CD14-positive monocyte (primary cell): ENCODE data around the gene UQCC2. TPM values are rescaled to one million over a fixed set of nuclear protein-coding genes. Genes with fewer than 3 reads are reported as not detected.
A peak's percentile ranks its signal among the peaks of the same experiment; 100 is the strongest.

Source experiments
- DNase-seq, 3 donors: peaks; one replicate each; pipeline ENCODE4 v3.0.0-alpha.2; 2011 to 2022
- H2AFZ ChIP-seq: 2 replicates; pipeline ENCODE4 v1.6.0; 2012; ENCODE audit warnings: mild to moderate bottlenecking, low read depth, low read length, inconsistent platforms; ENCODE audit not compliant: insufficient read depth, poor library complexity, severe bottlenecking
- H3K27ac ChIP-seq, 2 donors: 1 replicate in 1 of 2; 2 replicates in 1 of 2; pipeline ENCODE4 v1.5.1; 2012 to 2013; ENCODE audit warnings: low read length in 2 of 2, control low read depth in 1 of 2, inconsistent platforms in 1 of 2, low read depth in 1 of 2, mild to moderate bottlenecking in 1 of 2
- H3K27me3 ChIP-seq, 2 donors: one replicate each; pipeline versions ENCODE4 v1.6.0 to v1.6.1; 2011 to 2013; ENCODE audit warnings: low read length in 2 of 2; ENCODE audit not compliant: control insufficient read depth in 2 of 2, insufficient read depth in 2 of 2
- H3K36me3 ChIP-seq, 2 donors: replicated peaks in 1 of 2; 1 replicate in 1 of 2; 2 replicates in 1 of 2; pipeline versions ENCODE4 v1.5.1 to v1.6.1; 2012 to 2013; ENCODE audit warnings: low read length in 2 of 2, control low read depth in 1 of 2, inconsistent platforms in 1 of 2, mild to moderate bottlenecking in 1 of 2; ENCODE audit not compliant: insufficient read depth in 2 of 2, control insufficient read depth in 1 of 2
- H3K4me1 ChIP-seq, 2 donors: 1 replicate in 1 of 2; 2 replicates in 1 of 2; pipeline versions ENCODE4 v1.5.1 to v1.6.1; 2012 to 2013; ENCODE audit warnings: low read length in 2 of 2, control low read depth in 1 of 2, inconsistent platforms in 1 of 2, mild to moderate bottlenecking in 1 of 2, moderate library complexity in 1 of 2; ENCODE audit not compliant: insufficient read depth in 2 of 2, control insufficient read depth in 1 of 2
- H3K4me2 ChIP-seq: replicated peaks from 2 replicates; pipeline ENCODE3; 2012; ENCODE audit warnings: low read length, moderate library complexity, mild to moderate bottlenecking; ENCODE audit not compliant: poor library complexity, severe bottlenecking; ENCODE audit errors: extremely low read depth
- H3K4me3 ChIP-seq, 3 experiments: fragments of 200-600 bp in 1 of 3; sonication (generic) in 1 of 3; replicated peaks in 1 of 3; 1 replicate in 2 of 3; 2 replicates in 1 of 3; pipeline ENCODE4 v1.5.1; 2011 to 2013; ENCODE audit warnings: low read length in 3 of 3, mild to moderate bottlenecking in 3 of 3, control low read depth in 2 of 3, low read depth in 2 of 3, inconsistent platforms in 1 of 3, moderate library complexity in 1 of 3
- H3K79me2 ChIP-seq: 2 replicates; pipeline ENCODE4 v1.6.0; 2012; ENCODE audit warnings: mild to moderate bottlenecking, control low read depth, inconsistent platforms, low read length, moderate library complexity; ENCODE audit not compliant: insufficient read depth
- H3K9ac ChIP-seq: 2 replicates; pipeline ENCODE4 v1.6.0; 2017; ENCODE audit warnings: low read length, mild to moderate bottlenecking; ENCODE audit not compliant: insufficient read depth, poor library complexity, severe bottlenecking
- H3K9me3 ChIP-seq, 2 donors: replicated peaks in 1 of 2; 1 replicate in 1 of 2; 2 replicates in 1 of 2; pipeline versions ENCODE4 v1.5.1 to v1.6.1; 2012 to 2013; ENCODE audit warnings: low read length in 2 of 2, control low read depth in 1 of 2; ENCODE audit not compliant: control insufficient read depth in 1 of 2, insufficient read depth in 1 of 2
- H4K20me1 ChIP-seq: 2 replicates; pipeline ENCODE4 v1.6.0; 2012; ENCODE audit warnings: mild to moderate bottlenecking, low read length, control low read depth, moderate library complexity; ENCODE audit not compliant: insufficient read depth
- H3K27ac Mint-ChIP-seq, 7 donors: one replicate each; pipeline ENCODE4 v1.8.0; 2020; ENCODE audit warnings: mild to moderate bottlenecking in 7 of 7, mixed read lengths in 7 of 7, moderate library complexity in 6 of 7, inconsistent platforms in 2 of 7
- H3K27me3 Mint-ChIP-seq, 3 donors: one replicate each; pipeline ENCODE4 v1.8.0; 2021 to 2022; ENCODE audit warnings: low read depth in 3 of 3, mild to moderate bottlenecking in 3 of 3, mixed read lengths in 3 of 3, moderate library complexity in 3 of 3, inconsistent platforms in 1 of 3
- H3K36me3 Mint-ChIP-seq, 2 donors: one replicate each; pipeline ENCODE4 v1.8.0; 2020; ENCODE audit warnings: mixed read lengths in 2 of 2, inconsistent platforms in 1 of 2, mild to moderate bottlenecking in 1 of 2
- H3K4me1 Mint-ChIP-seq: one replicate; pipeline ENCODE4 v1.8.0; 2020; ENCODE audit warnings: mild to moderate bottlenecking, mixed read lengths
- H3K4me3 Mint-ChIP-seq, 2 donors: one replicate each; pipeline ENCODE4 v1.8.0; 2020; ENCODE audit warnings: mild to moderate bottlenecking in 2 of 2, mixed read lengths in 2 of 2, moderate library complexity in 1 of 2
- H3K9me3 Mint-ChIP-seq, 7 donors: one replicate each; pipeline ENCODE4 v1.8.0; 2020 to 2022; ENCODE audit warnings: mixed read lengths in 7 of 7, mild to moderate bottlenecking in 6 of 7, moderate library complexity in 6 of 7, inconsistent platforms in 2 of 7
- CTCF ChIP-seq: fragments of 200-600 bp; IDR thresholded peaks from one replicate; pipeline ENCODE4 v1.8.0; 2022; ENCODE audit warnings: antibody characterized with exemption, mild to moderate bottlenecking
- WGBS: methylation state at CpG from one replicate; pipeline ENCODE4 v1.1.5; 2013; ENCODE audit warnings: missing lambda C conversion rate; ENCODE audit not compliant: insufficient coverage; 5-methylcytosine and 5-hydroxymethylcytosine counted together
- intact Hi-C, 2 donors: fragments of 100-400 bp; cut with micrococcal nuclease; formaldehyde crosslinking; loops; one replicate each; pipeline versions ENCODE4 v1.15.0 to v1.15.1; 2023
- polyA plus RNA-seq, 3 donors: library from polyadenylated mRNA; depleted of rRNA in 1 of 3; unstranded in 2 of 3; stranded (reverse) in 1 of 3; fragments of 300-500 nt in 2 of 3; fragments of >200 nt in 1 of 3; fragmentation: Illumina TruSeq in 2 of 3; gene quantifications; 1 replicate in 2 of 3; 2 replicates in 1 of 3; pipeline ENCODE4 v1.2.3, GENCODE V29; 2012 to 2021

Gene UQCC2
- polyA plus RNA-seq, 3 donors, result 10.3 to 39.3 (median 37.2) TPM

- WGBS, result 97% methylated on average over 8 of the region's 8 CpGs
- no peak for TF ChIP-seq CTCF
- Histone ChIP-seq H4K20me1 (no peaks in the 10 kb centered on the region), H3K27me3 (no peaks in the 10 kb centered on the region), H3K27ac (no peak overlapping the region), H3K4me2 (no peak overlapping the region), H2AFZ (no peak overlapping the region), H3K79me2 (no peaks in the 10 kb centered on the region), H3K4me3 (no peak overlapping the region), H3K9ac (no peak overlapping the region), H3K4me1 (no peaks in the 10 kb centered on the region), H3K9me3 (no peaks in the 10 kb centered on the region), H3K36me3 (no peaks in the 10 kb centered on the region)
- intact Hi-C loops, result no loop called here
- Mint-ChIP-seq H3K4me1 (no peaks in the 10 kb centered on the region), H3K27me3 (peaks cover 0 to 4% (median 2%) of the 10 kb centered on the region in 3 donors), H3K9me3 (no peaks in the 10 kb centered on the region), H3K27ac (peak overlapping the region in 1 of 7 donors; percentile 58), H3K36me3 (peaks cover 6 to 20% of the 10 kb centered on the region in 2 donors), H3K4me3 (no peak overlapping the region)
- no peak for DNase-seq
These were observed 43.2 kb downstream of the UQCC2 start for GRCh38 chr6:33668328-33668727.

GRCh38 chr6:33667776-33668175 is 43.7 kb downstream of the UQCC2 start:
- Histone ChIP-seq H3K9ac (no peak overlapping the region), H3K27ac (no peak overlapping the region), H3K4me2 (no peak overlapping the region), H3K27me3 (no peaks in the 10 kb centered on the region), H3K4me3 (no peak overlapping the region), H3K79me2 (no peaks in the 10 kb centered on the region), H3K4me1 (no peaks in the 10 kb centered on the region), H2AFZ (no peak overlapping the region), H4K20me1 (no peaks in the 10 kb centered on the region), H3K36me3 (no peaks in the 10 kb centered on the region), H3K9me3 (no peaks in the 10 kb centered on the region)
- TF ChIP-seq CTCF, result no peak
- intact Hi-C loops, result no loop called here
- peaks cover 6 to 19% of the 10 kb centered on the region in 2 donors for H3K36me3 Mint-ChIP-seq
- no peak for DNase-seq
- 98% methylated on average over 8 of the region's 11 CpGs for WGBS
- peaks cover 0 to 4% (median 2%) of the 10 kb centered on the region in 3 donors for H3K27me3 Mint-ChIP-seq
- peak overlapping the region in 1 of 7 donors; percentile 79 for H3K27ac Mint-ChIP-seq
- no peaks in the 10 kb centered on the region for H3K9me3 Mint-ChIP-seq
- no peaks in the 10 kb centered on the region for H3K4me1 Mint-ChIP-seq
- no peak overlapping the region for H3K4me3 Mint-ChIP-seq
